ENCODE results near the gene MUC4. TPM values are rescaled to one million over a fixed set of nuclear protein-coding genes. Genes with fewer than 3 reads are reported as not detected.
A peak's percentile ranks its signal among the peaks of the same experiment; 100 is the strongest.
"Not testable (repeated sequence)": the region's sequence is repeated elsewhere in the genome, so short reads cannot be mapped to it uniquely, and the experiment has no call there.

MUC4 gene
- total RNA-seq, 8 experiments from 2014 or later: 0.22 to 3.6 (median 0.76) TPM; not detected in 1

DNA sequence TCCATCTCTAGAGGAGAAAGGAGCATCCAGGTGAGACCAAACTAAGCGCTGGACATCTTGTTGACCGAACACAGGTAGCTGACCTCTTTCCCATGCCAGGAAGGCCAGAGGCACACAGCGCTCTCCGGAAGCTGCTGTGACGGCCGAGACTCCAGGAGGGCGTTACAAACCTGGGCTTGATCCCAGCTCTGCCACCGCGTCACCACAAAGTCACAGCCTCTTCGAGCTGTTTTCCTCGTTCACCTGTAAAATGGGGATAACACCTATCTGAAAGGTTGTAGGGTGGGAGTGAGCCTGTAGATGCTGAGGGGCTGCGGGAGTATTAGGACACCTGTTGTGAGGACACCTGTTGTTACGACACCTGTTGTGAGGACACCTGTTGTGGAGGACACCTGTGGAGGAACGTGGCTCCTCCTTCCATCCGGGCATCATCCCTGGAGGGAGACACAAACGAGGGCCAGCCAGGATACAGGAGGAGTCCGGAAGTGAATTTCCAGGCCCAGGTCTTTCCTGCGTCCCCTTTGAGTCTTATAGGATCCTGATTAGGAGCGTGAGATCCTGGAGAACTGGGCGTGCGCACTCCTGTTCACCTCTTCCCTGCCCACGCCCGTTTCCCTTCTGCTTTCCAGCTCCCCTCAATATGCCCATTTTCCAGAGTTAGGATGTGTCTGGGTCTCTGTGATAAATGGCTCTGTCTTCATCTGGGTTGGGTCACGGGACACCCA is 2.3 kb upstream of the MUC4 start:
- no peak overlapping the region for H3K4me3 ChIP-seq
- H3K4me1 ChIP-seq (replicated peaks in 1 of 2): peaks cover 0 to 12% of the 10 kb centered on the region in 2 donors
- no peak for ATAC-seq (replicated peaks in 6 of 8)
- in situ Hi-C loops (cut with MboI; ENCODE audit: low pct_unique_long_range_greater_than_20kb in 2 of 9, low sequenced_read_pairs in 9 of 9, unreplicated experiment in 9 of 9): no loop called here
- no peak overlapping the region for H3K27ac ChIP-seq
- WGBS, 10 experiments: 47 to 100% (median 80%) methylated on average over 1 to 15 of the region's 24 CpGs; no CpG with 5 or more reads in 3 of the 10 experiments

DNA sequence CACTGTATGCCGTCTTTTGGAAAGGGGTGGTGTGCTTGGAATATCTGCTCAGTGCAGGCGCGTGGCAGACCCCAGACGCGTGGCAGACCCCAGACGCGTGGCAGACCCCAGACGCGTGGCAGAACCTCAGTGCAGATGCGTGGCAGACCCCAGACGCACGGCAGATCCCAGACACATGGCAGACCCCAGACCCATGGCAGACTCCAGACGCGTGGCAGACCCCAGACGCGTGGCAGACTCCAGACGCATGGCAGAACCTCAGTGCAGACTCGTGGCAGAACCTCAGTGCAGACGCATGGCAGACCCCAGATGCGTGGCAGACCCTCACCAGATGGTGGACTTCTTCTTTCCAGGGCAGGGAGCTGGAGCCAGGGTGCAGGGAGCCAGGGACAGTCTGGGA is 637 bp upstream of the MUC4 start:
- WGBS, 10 experiments: 64 to 88% (median 74%) methylated on average over 4 to 13 of the region's 20 CpGs; no CpG with 5 or more reads in 6 of the 10 experiments
- no peak for ATAC-seq (replicated peaks in 6 of 8)
- in situ Hi-C loops (cut with MboI; ENCODE audit: low pct_unique_long_range_greater_than_20kb in 2 of 9, low sequenced_read_pairs in 9 of 9, unreplicated experiment in 9 of 9): no loop called here

DNA sequence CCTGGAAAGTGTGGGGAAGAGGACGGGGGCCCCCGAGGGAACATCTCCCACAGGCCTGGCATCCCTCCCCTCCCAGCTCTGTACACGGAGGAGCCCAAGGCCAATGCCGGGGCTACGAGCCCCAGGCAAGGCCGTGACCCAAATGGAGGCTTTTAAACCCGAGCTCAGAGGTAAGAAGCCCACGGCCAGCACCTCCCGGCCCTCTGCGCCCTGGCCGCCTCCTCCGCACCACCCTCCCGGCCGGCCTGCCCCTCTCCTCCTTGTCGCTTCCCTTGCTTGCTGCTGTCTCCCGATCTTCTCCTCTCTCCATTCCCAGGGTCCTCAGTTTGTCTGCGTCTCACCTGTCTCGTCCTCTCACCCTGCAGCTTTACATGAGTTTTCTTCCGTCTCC is 1.3 kb downstream of the MUC4 start:
- no peak overlapping the region for H3K27ac ChIP-seq
- H3K4me1 ChIP-seq (replicated peaks in 1 of 2): peaks cover 6 to 15% of the 10 kb centered on the region in 2 donors
- H3K4me3 ChIP-seq: no peak overlapping the region
- in situ Hi-C loops (cut with MboI; ENCODE audit: low pct_unique_long_range_greater_than_20kb in 2 of 9, low sequenced_read_pairs in 9 of 9, unreplicated experiment in 9 of 9): no loop called here
- WGBS, 10 experiments: 25 to 100% (median 71%) methylated on average over 1 to 10 of the region's 19 CpGs; no CpG with 5 or more reads in 4 of the 10 experiments
- no peak for ATAC-seq (replicated peaks in 6 of 8)

More for the DNA sequence above, 637 bp upstream of the MUC4 start:
- H3K27ac ChIP-seq: no peak overlapping the region
- H3K4me3 ChIP-seq: no peak overlapping the region
- H3K4me1 ChIP-seq (replicated peaks in 1 of 2): peaks cover 2 to 15% of the 10 kb centered on the region in 2 donors

DNA sequence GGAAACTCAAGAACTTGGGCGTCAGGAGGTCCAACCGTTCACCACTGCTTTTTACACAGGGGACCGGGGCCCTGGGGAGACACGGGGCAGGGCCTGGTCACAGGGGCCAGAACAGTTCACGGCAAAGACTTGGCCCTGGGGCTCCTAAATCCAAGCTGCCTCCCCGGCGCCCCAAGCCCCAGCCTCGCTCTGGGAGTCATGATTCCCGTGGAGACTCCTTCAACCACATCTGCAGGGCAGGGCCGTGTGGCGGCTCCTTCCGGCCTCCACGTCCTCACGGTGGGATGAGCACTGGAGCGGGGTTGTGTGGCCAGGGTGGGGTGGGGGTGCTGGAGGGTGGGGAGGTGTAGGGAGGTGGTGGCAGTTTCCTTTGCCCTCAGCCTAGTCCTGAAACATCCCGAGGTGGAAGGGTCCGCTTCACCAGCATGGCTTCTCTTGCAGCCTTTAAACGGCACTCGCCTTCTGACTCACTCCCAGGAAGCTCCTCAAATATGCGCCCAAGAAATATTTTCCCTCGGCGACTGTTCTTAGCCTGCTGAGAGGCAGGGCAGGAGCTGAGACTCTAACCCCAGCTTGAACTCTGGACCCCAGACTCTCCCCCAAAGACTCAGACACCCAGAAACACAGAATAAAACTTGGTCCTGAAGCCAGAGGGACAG is 1.8 kb downstream of the MUC4 start:
- 0% methylated on average over 1 of the region's 22 CpGs; no CpG with 5 or more reads in 9 of the 10 experiments for WGBS, 10 experiments
- Histone ChIP-seq H3K4me3 (no peak overlapping the region), H3K4me1 (replicated peaks in 1 of 2) (peaks cover 6 to 15% of the 10 kb centered on the region in 2 donors), H3K27ac (no peak overlapping the region)
- ATAC-seq (replicated peaks in 6 of 8): peak in 1 of 8 experiments; percentile 32
- in situ Hi-C loops (cut with MboI; ENCODE audit: low pct_unique_long_range_greater_than_20kb in 2 of 9, low sequenced_read_pairs in 9 of 9, unreplicated experiment in 9 of 9): no loop called here

DNA sequence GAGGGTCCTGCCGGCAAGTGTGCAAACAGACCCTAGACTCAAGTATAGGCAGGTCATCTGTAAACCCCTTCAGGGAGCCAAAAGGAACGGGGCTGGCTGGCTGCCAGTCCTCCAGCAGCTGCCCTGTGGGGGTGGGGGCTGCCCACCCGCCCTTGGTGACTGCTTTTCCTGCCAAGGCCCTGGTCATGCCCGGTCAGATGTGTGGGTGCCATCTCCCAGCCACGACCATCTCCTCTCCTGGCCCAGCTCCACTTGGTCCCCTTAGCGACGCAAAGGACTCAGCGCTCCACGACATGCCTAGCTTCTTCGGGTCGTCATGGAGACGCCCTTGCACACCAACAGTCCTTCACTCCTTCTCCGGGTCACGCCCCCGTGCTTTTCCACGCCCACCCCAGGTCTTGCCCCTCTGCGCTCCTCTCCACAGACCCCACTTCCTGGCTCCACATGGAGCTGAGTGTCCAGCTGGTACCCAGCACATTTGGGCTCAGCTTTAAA is 2.4 kb downstream of the MUC4 start:
- H3K4me3 ChIP-seq: no peak overlapping the region
- no peak overlapping the region for H3K27ac ChIP-seq
- WGBS, 10 experiments: 40% methylated on average over 2 of the region's 17 CpGs; no CpG with 5 or more reads in 9 of the 10 experiments
- H3K4me1 ChIP-seq (replicated peaks in 1 of 2): peaks cover 6 to 15% of the 10 kb centered on the region in 2 donors
- peak in 1 of 8 experiments; percentile 25 for ATAC-seq (replicated peaks in 6 of 8)
- in situ Hi-C loops (cut with MboI; ENCODE audit: low pct_unique_long_range_greater_than_20kb in 2 of 9, low sequenced_read_pairs in 9 of 9, unreplicated experiment in 9 of 9): no loop called here

DNA sequence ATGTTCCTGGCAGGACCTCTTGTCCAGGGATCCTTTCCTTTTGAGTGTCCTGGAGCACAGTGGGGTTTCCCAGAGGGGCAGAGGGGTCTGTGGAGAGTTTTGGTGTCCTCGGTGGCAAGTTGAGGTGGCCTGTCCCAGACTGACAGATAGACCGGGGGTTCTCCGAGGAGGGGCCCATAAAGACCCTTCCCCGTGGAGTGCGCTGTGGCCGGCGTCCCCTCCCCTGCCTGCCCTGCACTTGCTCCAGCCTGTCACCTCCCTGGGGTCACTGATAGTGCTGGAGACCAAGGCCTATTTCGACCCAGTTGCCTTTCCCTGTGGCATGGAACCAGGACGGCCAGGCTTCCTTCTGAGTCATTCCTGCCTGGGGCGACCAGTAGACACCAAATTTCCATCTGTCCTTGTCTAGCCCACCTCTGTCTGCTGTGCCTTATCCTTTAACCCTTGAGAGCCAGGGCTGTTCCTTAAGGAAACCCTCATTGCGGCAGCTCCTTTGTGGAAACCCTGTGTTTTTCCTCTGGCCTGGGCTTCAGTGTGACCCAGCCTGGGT is 2.9 kb downstream of the MUC4 start:
- Histone ChIP-seq H3K4me3 (no peak overlapping the region), H3K4me1 (replicated peaks in 1 of 2) (peaks cover 6 to 15% of the 10 kb centered on the region in 2 donors), H3K27ac (no peak overlapping the region)
- peak in 1 of 8 experiments; percentile 6 for ATAC-seq (replicated peaks in 6 of 8)
- in situ Hi-C loops (cut with MboI; ENCODE audit: low pct_unique_long_range_greater_than_20kb in 2 of 9, low sequenced_read_pairs in 9 of 9, unreplicated experiment in 9 of 9): no loop called here
- whole genome bisulfite sequencing, 10 experiments: no CpG with 5 or more reads among the region's 11 CpGs

DNA sequence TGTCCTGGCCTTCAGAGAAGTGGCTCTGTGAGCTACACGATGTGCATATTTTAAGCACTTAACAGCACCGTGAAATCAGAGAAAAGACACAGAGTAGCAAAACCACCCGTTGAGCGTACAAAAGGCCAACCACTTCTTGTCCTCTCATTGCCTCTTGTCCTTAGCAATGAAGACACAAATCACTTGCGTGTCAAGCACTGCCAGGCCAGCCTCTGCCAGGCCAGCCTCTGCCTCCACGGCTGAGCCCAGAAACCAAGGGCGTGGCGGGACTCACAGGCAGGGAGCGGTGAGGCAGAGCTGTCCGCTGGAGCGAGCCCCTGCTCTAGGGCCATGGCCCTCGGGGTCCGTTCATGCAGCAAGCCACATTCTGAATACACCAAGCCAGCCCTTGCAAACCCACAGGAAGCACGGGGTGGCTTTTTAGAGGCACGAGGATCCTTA is 4.0 kb downstream of the MUC4 start:
- ATAC-seq (replicated peaks in 6 of 8): peak in 5 of 8 experiments; percentile 59 to 74 (median 69)
- Histone ChIP-seq H3K27ac (no peak overlapping the region), H3K4me3 (no peak overlapping the region), H3K4me1 (replicated peaks in 1 of 2) (peaks cover 6 to 17% of the 10 kb centered on the region in 2 donors)
- WGBS, 10 experiments: 60 to 100% (median 80%) methylated on average over 1 to 12 of the region's 15 CpGs; no CpG with 5 or more reads in 1 of the 10 experiments
- in situ Hi-C loops (cut with MboI; ENCODE audit: low pct_unique_long_range_greater_than_20kb in 2 of 9, low sequenced_read_pairs in 9 of 9, unreplicated experiment in 9 of 9): no loop called here

DNA sequence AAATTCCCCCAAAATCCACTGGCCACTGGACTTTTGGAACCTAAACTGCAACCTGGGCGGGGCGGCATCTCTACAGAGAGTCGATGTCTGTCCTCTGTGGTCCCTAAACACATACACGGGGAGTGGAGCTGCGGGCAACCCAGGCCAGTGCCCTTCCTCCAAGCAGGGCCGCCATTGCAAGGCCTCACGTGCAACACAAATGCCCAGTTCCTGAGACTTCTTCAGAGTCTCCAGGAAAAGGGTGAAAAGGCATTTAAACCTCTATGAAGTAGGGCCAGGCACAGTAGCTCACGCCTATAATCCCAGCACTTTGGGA is 4.9 kb downstream of the MUC4 start:
- 60 to 94% (median 80%) methylated on average over 1 to 6 of the region's 8 CpGs; no CpG with 5 or more reads in 3 of the 10 experiments for WGBS, 10 experiments
- no peak for ATAC-seq (replicated peaks in 6 of 8)
- in situ Hi-C loops (cut with MboI; ENCODE audit: low pct_unique_long_range_greater_than_20kb in 2 of 9, low sequenced_read_pairs in 9 of 9, unreplicated experiment in 9 of 9): no loop called here
- Histone ChIP-seq H3K27ac (no peak overlapping the region), H3K4me3 (no peak overlapping the region), H3K4me1 (replicated peaks in 1 of 2) (peaks cover 6 to 18% of the 10 kb centered on the region in 2 donors)

DNA sequence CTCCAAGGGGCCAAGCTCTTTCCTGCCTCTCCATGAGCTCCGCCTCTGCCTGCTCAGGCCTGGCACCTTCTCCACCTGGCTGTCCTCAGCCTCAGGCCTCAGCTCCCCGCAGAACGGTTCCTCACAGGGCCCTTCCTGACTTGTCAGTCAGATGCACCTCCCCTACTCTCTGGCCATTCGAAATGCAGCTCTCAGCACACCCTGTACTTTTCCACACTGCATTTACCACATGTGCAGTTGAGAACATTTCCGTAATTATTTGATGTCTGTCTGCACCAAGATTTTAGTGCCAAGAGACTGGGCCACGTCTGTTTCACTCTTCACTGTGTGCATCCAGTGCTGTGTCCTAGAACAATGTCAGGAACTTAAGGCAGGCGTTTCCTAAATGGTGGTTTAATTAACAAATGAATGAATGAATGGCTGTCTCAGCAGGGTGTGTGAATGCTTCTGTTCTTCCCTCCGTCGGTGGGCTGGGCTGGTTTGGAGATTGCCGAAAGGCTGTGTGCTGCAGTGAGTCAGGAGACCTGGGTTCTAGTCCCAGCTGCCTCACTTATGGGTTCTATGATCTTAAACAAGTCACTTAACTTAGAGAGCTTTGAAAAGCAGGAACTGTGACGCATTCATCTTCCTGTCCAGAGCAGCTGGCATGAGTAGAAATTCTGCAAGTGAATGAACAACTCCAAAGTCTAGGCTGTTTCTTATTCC is 5.4 kb downstream of the MUC4 start:
- WGBS, 10 experiments: 0 to 40% (median 24%) methylated on average over 2 to 10 of the region's 11 CpGs; no CpG with 5 or more reads in 1 of the 10 experiments
- ATAC-seq (replicated peaks in 6 of 8): peak in 6 of 8 experiments; percentile 19 to 74 (median 56)
- in situ Hi-C loops (cut with MboI; ENCODE audit: low pct_unique_long_range_greater_than_20kb in 2 of 9, low sequenced_read_pairs in 9 of 9, unreplicated experiment in 9 of 9): no loop called here
- Histone ChIP-seq H3K27ac (no peak overlapping the region), H3K4me3 (no peak overlapping the region), H3K4me1 (replicated peaks in 1 of 2) (peaks cover 6 to 14% of the 10 kb centered on the region in 2 donors)

DNA sequence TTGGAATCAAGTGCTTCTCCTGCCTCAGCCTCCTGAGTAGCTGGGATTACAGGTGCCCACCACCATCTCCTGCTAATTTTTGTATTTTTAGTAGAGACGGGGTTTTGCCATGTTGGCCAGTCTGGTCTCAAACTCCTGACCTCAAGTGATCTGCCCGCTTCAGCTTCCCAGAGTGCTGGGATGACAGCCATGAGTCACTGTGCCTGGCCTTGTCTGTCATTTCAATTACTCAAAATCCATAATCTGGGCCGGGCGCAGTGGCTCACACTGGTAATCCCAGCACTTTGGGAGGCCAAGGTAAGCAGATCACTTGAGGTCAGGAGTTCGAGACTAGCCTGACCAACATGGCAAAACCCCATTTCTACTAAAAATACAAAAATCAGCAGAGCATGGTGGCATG is 6.1 kb downstream of the MUC4 start:
- in situ Hi-C loops (cut with MboI; ENCODE audit: low pct_unique_long_range_greater_than_20kb in 2 of 9, low sequenced_read_pairs in 9 of 9, unreplicated experiment in 9 of 9); H3K4me3 ChIP-seq; H3K27ac ChIP-seq; ATAC-seq (replicated peaks in 6 of 8): not testable (repeated sequence)
- peaks cover 6 to 14% of the 10 kb centered on the region in 2 donors for H3K4me1 ChIP-seq (replicated peaks in 1 of 2)
- 20 to 100% (median 84%) methylated on average over 2 to 5 of the region's 5 CpGs; no CpG with 5 or more reads in 4 of the 10 experiments for WGBS, 10 experiments

DNA sequence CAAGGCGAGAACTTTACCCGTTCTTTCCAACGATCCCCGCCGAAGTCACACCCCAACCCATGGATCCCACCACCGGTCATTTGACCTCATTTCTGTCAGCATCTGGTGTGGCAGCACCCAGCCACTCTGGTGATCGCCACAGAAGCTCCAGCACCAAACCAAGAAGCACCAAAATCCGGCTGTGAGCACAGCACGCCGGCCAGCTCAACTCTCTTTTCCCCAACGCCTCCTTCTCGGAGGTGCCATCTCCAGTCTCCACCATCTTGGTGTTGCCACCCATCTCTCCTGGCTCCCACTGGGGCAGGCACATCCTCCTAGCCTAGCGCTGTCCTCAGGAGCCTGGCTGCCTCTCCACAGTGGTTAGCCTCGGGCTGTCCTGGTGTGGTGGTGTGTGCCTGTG is 6.5 kb downstream of the MUC4 start:
- no peak overlapping the region for H3K4me3 ChIP-seq
- no peak for ATAC-seq (replicated peaks in 6 of 8)
- no peak overlapping the region for H3K27ac ChIP-seq
- H3K4me1 ChIP-seq (replicated peaks in 1 of 2): peaks cover 6 to 14% of the 10 kb centered on the region in 2 donors
- WGBS, 10 experiments: 73 to 100% (median 99%) methylated on average over 2 to 10 of the region's 14 CpGs; no CpG with 5 or more reads in 6 of the 10 experiments
- in situ Hi-C loops (cut with MboI; ENCODE audit: low pct_unique_long_range_greater_than_20kb in 2 of 9, low sequenced_read_pairs in 9 of 9, unreplicated experiment in 9 of 9): no loop called here

DNA sequence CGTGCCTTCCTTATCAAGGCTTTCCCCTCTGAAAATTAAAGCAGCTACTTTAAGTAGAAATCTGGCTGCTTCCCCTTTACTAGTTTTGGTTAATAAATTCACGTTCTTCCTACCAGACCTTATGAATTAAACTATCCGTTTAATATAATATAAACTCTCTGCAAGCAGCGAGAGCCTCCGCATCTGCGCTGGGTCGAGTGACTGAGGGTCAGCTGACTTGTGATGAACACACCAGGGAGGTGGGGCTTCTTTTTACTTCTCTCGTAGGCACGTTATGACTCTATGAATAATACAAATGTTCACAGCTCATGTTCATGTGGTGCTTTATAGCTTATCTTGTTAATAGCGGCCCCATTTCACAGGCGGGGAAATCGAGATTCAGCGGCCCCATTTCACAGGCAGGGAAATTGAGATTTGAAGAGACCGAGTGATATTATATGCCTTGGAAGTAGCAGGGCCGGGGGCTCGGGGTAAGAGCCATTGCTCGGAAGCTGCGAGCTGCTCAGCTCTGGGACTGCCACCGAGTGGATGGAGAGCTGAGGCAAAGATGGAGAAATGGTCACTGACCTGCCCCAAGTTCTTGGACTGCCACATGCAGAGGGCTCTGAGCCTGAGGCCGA is 8.3 kb downstream of the MUC4 start:
- Histone ChIP-seq H3K4me1 (replicated peaks in 1 of 2) (peaks cover 5 to 6% of the 10 kb centered on the region in 2 donors), H3K27ac (no peak overlapping the region), H3K4me3 (no peak overlapping the region)
- 41 to 90% (median 85%) methylated on average over 2 to 18 of the region's 20 CpGs; no CpG with 5 or more reads in 2 of the 10 experiments for WGBS, 10 experiments
- in situ Hi-C loops (cut with MboI; ENCODE audit: low pct_unique_long_range_greater_than_20kb in 2 of 9, low sequenced_read_pairs in 9 of 9, unreplicated experiment in 9 of 9): no loop called here
- peak in 2 of 8 experiments; percentile 25 to 49 for ATAC-seq (replicated peaks in 6 of 8)
